ENCODE measurements around the gene HELQ. TPM values are rescaled to one million over a fixed set of nuclear protein-coding genes. Genes with fewer than 3 reads are reported as not detected.

The HELQ gene
- total and polyA plus RNA-seq, 4 donors: 5.2 to 22.0 (median 12.9) TPM

- WGBS, 2 donors: 72 to 82% methylated on average over 4 of the region's 4 CpGs
- TF ChIP-seq CTCF (IDR thresholded peaks at IDR 0.05; ENCODE audit: control extremely low read depth, extremely low read depth): no peak
Measured at GRCh38 chr4:83388313-83388676, 67.3 kb downstream of the HELQ start.

GRCh38 chr4:83387476-83388312 is 67.9 kb downstream of the HELQ start:
- Histone ChIP-seq H3K27ac (ENCODE audit: low read depth in 1 of 2, low read length in 1 of 2) (no peak overlapping the region), H3K4me1 (ENCODE audit: control insufficient read depth in 5 of 5, insufficient read depth in 5 of 5, low read length in 5 of 5) (no peaks in the 10 kb centered on the region), H3K9ac (ENCODE audit: insufficient read depth in 1 of 2, low read length in 2 of 2) (no peak overlapping the region), H3K9me3 (ENCODE audit: control insufficient read depth in 4 of 4, insufficient read depth in 3 of 4, low read length in 3 of 4) (no peaks in the 10 kb centered on the region), H3K27me3 (ENCODE audit: control insufficient read depth in 3 of 3, insufficient read depth in 3 of 3, low read length in 2 of 3) (no peaks in the 10 kb centered on the region), H3K36me3 (ENCODE audit: control insufficient read depth in 4 of 4, insufficient read depth in 4 of 4, low read length in 4 of 4) (no peaks in the 10 kb centered on the region), H3K4me3 (no peak overlapping the region)
- TF ChIP-seq CTCF (IDR thresholded peaks at IDR 0.05; ENCODE audit: control extremely low read depth, extremely low read depth): no peak
- 72 to 79% methylated on average over 3 of the region's 3 CpGs for WGBS, 2 donors
- DNase-seq: no peak
- ATAC-seq (ENCODE audit: insufficient read depth, low FRiP score): no peak

More at GRCh38 chr4:83388313-83388676, 67.3 kb downstream of the HELQ start:
- Histone ChIP-seq H3K9me3 (ENCODE audit: control insufficient read depth in 4 of 4, insufficient read depth in 3 of 4, low read length in 3 of 4) (no peaks in the 10 kb centered on the region), H3K27ac (ENCODE audit: low read depth in 1 of 2, low read length in 1 of 2) (no peak overlapping the region), H3K4me3 (no peak overlapping the region), H3K9ac (ENCODE audit: insufficient read depth in 1 of 2, low read length in 2 of 2) (no peak overlapping the region), H3K27me3 (ENCODE audit: control insufficient read depth in 3 of 3, insufficient read depth in 3 of 3, low read length in 2 of 3) (no peaks in the 10 kb centered on the region), H3K36me3 (ENCODE audit: control insufficient read depth in 4 of 4, insufficient read depth in 4 of 4, low read length in 4 of 4) (no peaks in the 10 kb centered on the region), H3K4me1 (ENCODE audit: control insufficient read depth in 5 of 5, insufficient read depth in 5 of 5, low read length in 5 of 5) (no peaks in the 10 kb centered on the region)
- DNase-seq: no peak
- ATAC-seq (ENCODE audit: insufficient read depth, low FRiP score): no peak

- Histone ChIP-seq H3K36me3 (ENCODE audit: control insufficient read depth in 4 of 4, insufficient read depth in 4 of 4, low read length in 4 of 4) (no peaks in the 10 kb centered on the region), H3K9me3 (ENCODE audit: control insufficient read depth in 4 of 4, insufficient read depth in 3 of 4, low read length in 3 of 4) (no peaks in the 10 kb centered on the region), H3K27ac (ENCODE audit: low read depth in 1 of 2, low read length in 1 of 2) (no peak overlapping the region), H3K4me1 (ENCODE audit: control insufficient read depth in 5 of 5, insufficient read depth in 5 of 5, low read length in 5 of 5) (no peaks in the 10 kb centered on the region), H3K4me3 (no peak overlapping the region), H3K27me3 (ENCODE audit: control insufficient read depth in 3 of 3, insufficient read depth in 3 of 3, low read length in 2 of 3) (no peaks in the 10 kb centered on the region), H3K9ac (ENCODE audit: insufficient read depth in 1 of 2, low read length in 2 of 2) (no peak overlapping the region)
- TF ChIP-seq CTCF (IDR thresholded peaks at IDR 0.05; ENCODE audit: control extremely low read depth, extremely low read depth): no peak
- no peak for DNase-seq
- 78 to 81% methylated on average over 3 of the region's 3 CpGs for WGBS, 2 donors
- ATAC-seq (ENCODE audit: insufficient read depth, low FRiP score): no peak
Measured at GRCh38 chr4:83387012-83387411, 68.6 kb downstream of the HELQ start.

All from lung (tissue), 12 donors.